Measurements from ENCODE around the gene CELA2B. TPM values are rescaled to one million over a fixed set of nuclear protein-coding genes. Genes with fewer than 3 reads are reported as not detected.

The CELA2B gene
- total and polyA plus RNA-seq, 9 of the 15 experiments (the other 6 are each of a cell fraction or from before 2014, with no cell fraction given): 0.25 to 2.1 (median 0.38) TPM; not detected in 5

DNA sequence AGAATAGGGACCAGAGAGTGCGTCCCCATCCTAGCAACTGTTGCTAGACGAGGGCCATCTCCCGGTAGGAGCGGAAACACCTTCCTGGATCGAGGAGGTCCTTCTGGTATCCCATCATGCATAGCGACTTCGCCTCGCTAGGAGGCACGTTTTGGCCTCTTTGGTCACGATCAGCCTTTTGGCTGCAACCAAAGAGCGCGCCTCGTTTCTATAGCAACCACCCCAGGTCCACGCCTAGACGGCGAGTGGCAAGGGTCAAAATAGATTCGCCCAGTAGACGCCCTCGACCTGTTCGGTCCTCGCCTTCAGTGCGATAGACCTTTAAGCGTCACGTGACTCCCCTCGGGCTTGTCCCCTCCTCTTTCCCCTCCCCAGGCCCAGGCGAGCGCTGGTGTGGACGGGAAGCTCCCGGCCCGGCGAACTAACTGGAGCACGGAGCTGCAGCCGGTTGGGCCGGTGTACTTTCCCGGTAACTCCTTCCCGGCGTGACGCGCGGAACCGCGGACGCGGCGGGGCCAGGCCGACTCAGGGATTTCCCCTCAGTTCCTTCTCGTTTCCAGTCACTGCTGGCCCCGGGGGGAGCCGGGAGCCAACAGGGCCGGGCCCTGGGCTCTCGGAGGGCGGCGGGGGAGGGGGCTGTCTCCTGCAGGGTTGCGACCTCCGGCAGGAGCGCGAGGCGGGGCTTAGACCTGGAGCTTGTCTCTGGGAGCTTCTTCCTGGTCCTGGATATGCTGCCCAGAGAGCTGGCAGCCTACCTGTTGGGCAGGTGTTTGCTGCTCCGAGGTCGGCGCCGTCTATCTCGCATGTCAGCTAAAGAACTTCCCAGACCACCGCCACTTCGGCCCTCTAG lies 50.8 kb downstream of the CELA2B start, which contains the start of gene DNAJC16 (continued):
- no peak for TF ChIP-seq ZNF224 (CRISPR knock-in tag; IDR thresholded peaks at IDR 0.05)
- peak; percentile 77 for TF ChIP-seq CREM (IDR thresholded peaks at IDR 0.05; ENCODE audit: low read depth)
- TF ChIP-seq BHLHE40 (IDR thresholded peaks at IDR 0.05; ENCODE audit: low read length): peak; percentile 99
- TF ChIP-seq BRD9 (IDR thresholded peaks at IDR 0.05; ENCODE audit: low read depth, partially characterized antibody): peak; percentile 64
- TF ChIP-seq POLR2B (IDR thresholded peaks at IDR 0.05; ENCODE audit: low read depth, partially characterized antibody): peak; percentile 88
- 0 out of 2 replicates have a peak, but pooled peaks have one; percentile 41 for TF ChIP-seq ZNF41 (CRISPR knock-in tag; conservative IDR thresholded peaks at IDR 0.05)
- TF ChIP-seq ZSCAN32 (CRISPR knock-in tag; IDR thresholded peaks at IDR 0.05): no peak
- no peak for TF ChIP-seq SIRT6 (IDR thresholded peaks at IDR 0.05; ENCODE audit: low read depth, low read length)
- TF ChIP-seq GABPB1 (CRISPR knock-in tag; IDR thresholded peaks at IDR 0.05): peak; percentile 95
- no peak for TF ChIP-seq BCL6 (CRISPR knock-in tag; IDR thresholded peaks at IDR 0.05)
- TF ChIP-seq, protein P1, sequence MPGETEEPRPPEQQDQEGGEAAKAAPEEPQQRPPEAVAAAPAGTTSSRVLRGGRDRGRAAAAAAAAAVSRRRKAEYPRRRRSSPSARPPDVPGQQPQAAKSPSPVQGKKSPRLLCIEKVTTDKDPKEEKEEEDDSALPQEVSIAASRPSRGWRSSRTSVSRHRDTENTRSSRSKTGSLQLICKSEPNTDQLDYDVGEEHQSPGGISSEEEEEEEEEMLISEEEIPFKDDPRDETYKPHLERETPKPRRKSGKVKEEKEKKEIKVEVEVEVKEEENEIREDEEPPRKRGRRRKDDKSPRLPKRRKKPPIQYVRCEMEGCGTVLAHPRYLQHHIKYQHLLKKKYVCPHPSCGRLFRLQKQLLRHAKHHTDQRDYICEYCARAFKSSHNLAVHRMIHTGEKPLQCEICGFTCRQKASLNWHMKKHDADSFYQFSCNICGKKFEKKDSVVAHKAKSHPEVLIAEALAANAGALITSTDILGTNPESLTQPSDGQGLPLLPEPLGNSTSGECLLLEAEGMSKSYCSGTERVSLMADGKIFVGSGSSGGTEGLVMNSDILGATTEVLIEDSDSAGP (CRISPR knock-in tag; IDR thresholded peaks at IDR 0.05): peak; percentile 99
- TF ChIP-seq, protein P2, sequence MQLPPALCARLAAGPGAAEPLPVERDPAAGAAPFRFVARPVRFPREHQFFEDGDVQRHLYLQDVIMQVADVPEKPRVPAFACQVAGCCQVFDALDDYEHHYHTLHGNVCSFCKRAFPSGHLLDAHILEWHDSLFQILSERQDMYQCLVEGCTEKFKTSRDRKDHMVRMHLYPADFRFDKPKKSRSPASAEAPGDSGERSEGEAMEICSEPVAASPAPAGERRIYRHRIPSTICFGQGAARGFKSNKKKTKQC (CRISPR knock-in tag; IDR thresholded peaks at IDR 0.05): peak; percentile 89
- peak; percentile 85 for TF ChIP-seq TARDBP (IDR thresholded peaks at IDR 0.05)
- peak; percentile 74 for TF ChIP-seq JUND (IDR thresholded peaks at IDR 0.05; ENCODE audit: borderline replicate concordance, low read depth, low read length)
- TF ChIP-seq JUND (tag; IDR thresholded peaks at IDR 0.05; ENCODE audit: borderline replicate concordance, low read depth, low read length): peak; percentile 43; the same call in 1 of the 3 replicates
- TF ChIP-seq ZNF165 (CRISPR knock-in tag; IDR thresholded peaks at IDR 0.05; ENCODE audit: borderline replicate concordance): no peak
- TF ChIP-seq TRIM24 (IDR thresholded peaks at IDR 0.05): peak in 1 of 2 experiments; percentile 92; a peak in 2 of 4 replicates
- TF ChIP-seq BRCA1 (IDR thresholded peaks at IDR 0.05): no peak
- TF ChIP-seq BRCA1 (CRISPR knock-in tag; IDR thresholded peaks at IDR 0.05): no peak
- no peak for TF ChIP-seq TGIF2 (CRISPR knock-in tag; IDR thresholded peaks at IDR 0.05)
- TF ChIP-seq ZNF197 (CRISPR knock-in tag; IDR thresholded peaks at IDR 0.05; ENCODE audit: low read depth): peak; percentile 55; the same call in 1 of the 2 replicates
- no peak for TF ChIP-seq MCM3 (IDR thresholded peaks at IDR 0.05)
- no peak for TF ChIP-seq POLR3G (IDR thresholded peaks at IDR 0.05; ENCODE audit: extremely low read depth, insufficient read length, insufficient replicate concordance)
- TF ChIP-seq GTF2A2 (tag; IDR thresholded peaks at IDR 0.05): no peak
- TF ChIP-seq RB1 (IDR thresholded peaks at IDR 0.05; ENCODE audit: low read depth): peak; percentile 59; the same call in 1 of the 2 replicates
- peak; percentile 15; the same call in 1 of the 2 replicates for TF ChIP-seq TAL1 (IDR thresholded peaks at IDR 0.05)
- peak; percentile 72 for TF ChIP-seq SIN3B (IDR thresholded peaks at IDR 0.05; ENCODE audit: low read depth)
- TF ChIP-seq TSC22D4 (tag; IDR thresholded peaks at IDR 0.05): no peak
- no peak for TF ChIP-seq CHD4 (IDR thresholded peaks at IDR 0.05; ENCODE audit: insufficient read depth, insufficient replicate concordance, low read depth, low read length, poor library complexity, severe bottlenecking)
- TF ChIP-seq CBFA2T2 (conservative IDR thresholded peaks at IDR 0.05): peak; percentile 97
